GM12878 (cell line): ENCODE results near the gene DNAJA4. TPM values are rescaled to one million over a fixed set of nuclear protein-coding genes. Genes with fewer than 3 reads are reported as not detected.

ENCODE experiments used
- ATAC-seq: fragments of 200-7000 bp; cut with Tn5 transposase; 3 replicates; pipeline ENCODE4 v1.9.1; 2020; ENCODE audit warnings: mild to moderate bottlenecking, moderate library complexity
- BruUV-seq: library from RNA; stranded (reverse); fragments of 400-500 nt; replicated peaks from 2 replicates; lab custom pipeline; 2021; lab: Mats Ljungman, UMichigan
- CTCF ChIA-PET: fragments of 300-600 bp; sonication (Branson Sonifier 250); formaldehyde crosslinking; extraction: SDS; loops from one replicate; lab custom pipeline; 2021; ENCODE audit warnings: inconsistent platforms; lab: Yijun Ruan, JAX
- POLR2A ChIA-PET: fragments of 350-600 bp; formaldehyde crosslinking; extraction: SDS; loops from one replicate; lab custom pipeline; 2021; ENCODE audit warnings: inconsistent platforms; lab: Charles Lee
- RAD21 ChIA-PET: fragments of 300-600 bp; sonication (Branson Sonifier 250); formaldehyde crosslinking; loops from one replicate; lab custom pipeline; 2023; ENCODE audit warnings: antibody characterized with exemption; ENCODE audit not compliant: unreplicated experiment; lab: Charles Lee
- SMC1A ChIA-PET: fragments of 300-600 bp; sonication (Branson Sonifier 250); formaldehyde crosslinking; loops from one replicate; lab custom pipeline; 2023; ENCODE audit not compliant: unreplicated experiment, uncharacterized antibody; lab: Charles Lee
- DNase-seq: peaks from one replicate; pipeline ENCODE4 v3.0.0-alpha.2; 2011; ENCODE audit warnings: low read depth, low spot score
- FAIRE-seq: peaks from 3 replicates; lab custom pipeline; 2011; peaks lifted over from hg19 to GRCh38; lab: Jason Lieb, UNC
- H2AFZ ChIP-seq: 2 replicates; pipeline ENCODE4 v1.6.0; 2011; ENCODE audit warnings: low read depth, low read length, control low read depth; ENCODE audit not compliant: control insufficient read depth
- H3K27ac ChIP-seq: 2 replicates; pipeline ENCODE4 v1.5.1; 2011; ENCODE audit warnings: control low read depth; ENCODE audit not compliant: control insufficient read depth, insufficient read depth
- H3K27me3 ChIP-seq, 2 experiments: replicated peaks in 1 of 2; 2 replicates each; pipeline versions ENCODE4 v1.6.0 to v1.6.1; 2011; ENCODE audit warnings: low read length in 1 of 2; ENCODE audit not compliant: control insufficient read depth in 2 of 2, insufficient read depth in 2 of 2
- H3K36me3 ChIP-seq, 2 experiments: 2 replicates each; pipeline ENCODE4 v1.5.1; 2011; ENCODE audit warnings: low read length in 1 of 2; ENCODE audit not compliant: control insufficient read depth in 2 of 2, insufficient read depth in 2 of 2
- H3K4me1 ChIP-seq: 2 replicates; pipeline ENCODE4 v1.6.1; 2011; ENCODE audit warnings: mild to moderate bottlenecking, low read length, moderate library complexity, mixed read lengths; ENCODE audit not compliant: control insufficient read depth, insufficient read depth
- H3K4me2 ChIP-seq: 2 replicates; pipeline ENCODE4 v1.6.0; 2011; ENCODE audit warnings: control low read depth; ENCODE audit not compliant: control insufficient read depth, insufficient read depth
- H3K4me3 ChIP-seq: fragments of 200-600 bp; sonication (generic); 2 replicates; pipeline ENCODE4 v1.5.1; 2016
- H3K79me2 ChIP-seq: 2 replicates; pipeline ENCODE4 v1.6.0; 2011; ENCODE audit warnings: low read length; ENCODE audit not compliant: control insufficient read depth, insufficient read depth
- H3K9ac ChIP-seq: 2 replicates; pipeline ENCODE4 v1.8.0; 2011; ENCODE audit warnings: low read length, control low read depth, mixed read lengths; ENCODE audit not compliant: control insufficient read depth, insufficient read depth
- H3K9me3 ChIP-seq: replicated peaks from 3 replicates; pipeline ENCODE4 v1.5.1; 2011; ENCODE audit warnings: mild to moderate bottlenecking, low read length; ENCODE audit not compliant: control insufficient read depth, insufficient read depth
- H4K20me1 ChIP-seq: 2 replicates; pipeline ENCODE4 v1.6.0; 2011; ENCODE audit not compliant: control insufficient read depth, insufficient read depth
- FOS ChIP-seq: IDR thresholded peaks from 3 replicates; pipeline ENCODE4 v1.6.1; 2011; ENCODE audit warnings: borderline replicate concordance; ENCODE audit not compliant: insufficient read length; ENCODE audit errors: extremely low read depth
- MXI1 ChIP-seq: fragments of 150-350 bp; IDR thresholded peaks from 2 replicates; pipeline ENCODE4 v1.6.1; 2011; ENCODE audit warnings: low read depth, mild to moderate bottlenecking, inconsistent platforms, low read length, improper control_type of control experiment
- SP1 ChIP-seq: IDR thresholded peaks from one replicate; pipeline ENCODE4 v1.6.1; 2011; ENCODE audit warnings: low read depth, low read length
- SRF ChIP-seq, 2 experiments: IDR thresholded peaks; 2 replicates each; pipeline ENCODE4 v1.6.1; 2011; ENCODE audit warnings: low read depth in 2 of 2, low read length in 2 of 2, mild to moderate bottlenecking in 1 of 2, moderate library complexity in 1 of 2
- TARDBP ChIP-seq: IDR thresholded peaks from 2 replicates; pipeline ENCODE4 v1.6.1; 2016; ENCODE audit warnings: borderline replicate concordance
- ZBED1 ChIP-seq: IDR thresholded peaks from 2 replicates; pipeline ENCODE4 v1.6.1; 2016; ENCODE audit warnings: borderline replicate concordance
- ZNF217 ChIP-seq: fragments of 450-650 bp; IDR thresholded peaks from 2 replicates; pipeline ENCODE4 v1.6.1; 2017; ENCODE audit warnings: antibody characterized with exemption, mild to moderate bottlenecking
- ZNF24 ChIP-seq: fragments of 450-650 bp; IDR thresholded peaks from 2 replicates; pipeline ENCODE4 v1.6.1; 2017; ENCODE audit warnings: antibody characterized with exemption, mild to moderate bottlenecking
- ZNF384 ChIP-seq: IDR thresholded peaks from 2 replicates; pipeline ENCODE4 v1.6.1; 2012; ENCODE audit warnings: low read depth, mild to moderate bottlenecking, low read length, improper control_type of control experiment, borderline replicate concordance
- WGBS: methylation state at CpG from one replicate; pipeline ENCODE4 v1.1.6; 2016; ENCODE audit warnings: low lambda C conversion rate; ENCODE audit not compliant: insufficient replicate concordance, insufficient coverage; ENCODE audit errors: missing lambda C conversion rate; 5-methylcytosine and 5-hydroxymethylcytosine counted together
- in situ Hi-C: fragments of 300-500 bp; cut with MboI; formaldehyde crosslinking; loops from 9 replicates; pipeline ENCODE4 v1.14.3; 2018; ENCODE audit warnings: mixed read lengths
- intact Hi-C: fragments of 100-400 bp; cut with micrococcal nuclease; formaldehyde crosslinking; loops from one replicate; pipeline ENCODE4 v1.14.2; 2022; ENCODE audit not compliant: unreplicated experiment
- polyA plus RNA-seq, 11 experiments: library from polyadenylated mRNA; depleted of rRNA in 4 of 11; unstranded in 6 of 11; stranded (reverse) in 5 of 11; fragments of >200 nt; fragmentation: Nextera tagmentation in 4 of 11; fragmentation: Illumina TruSeq in 1 of 11; extraction: Ambion mirVana in 4 of 11; extraction: Trizol in 1 of 11; gene quantifications; 1 replicate in 1 of 11; 2 replicates in 10 of 11; pipeline versions ENCODE4 v1.2.1 to v1.2.3, GENCODE V29; 2011 to 2016; ENCODE audit warnings: inconsistent platforms in 2 of 11, missing spikeins in 2 of 11, low read depth in 1 of 11
- total RNA-seq, 4 experiments: library from RNA; depleted of rRNA in 3 of 4; stranded (reverse); fragments of >200 nt in 3 of 4; fragmentation: Illumina TruSeq in 1 of 4; extraction: Trizol in 1 of 4; gene quantifications; 2 replicates each; pipeline versions ENCODE4 v1.2.1 to v1.2.3, GENCODE V29; 2013 to 2021
- TF ChIP-seq, protein P1 (sequence below): fragments of 450-650 bp; IDR thresholded peaks from 2 replicates; pipeline ENCODE4 v1.6.1; 2016; ENCODE audit warnings: mild to moderate bottlenecking
- TF ChIP-seq, protein P2 (sequence below): IDR thresholded peaks from 2 replicates; pipeline ENCODE4 v1.6.1; 2011; ENCODE audit warnings: low read depth, mild to moderate bottlenecking, low read length, moderate library complexity, borderline replicate concordance; ENCODE audit errors: extremely low read depth
- TF ChIP-seq, protein P3 (sequence below): fragments of 450-650 bp; IDR thresholded peaks from 2 replicates; pipeline ENCODE4 v1.6.1; 2017; ENCODE audit warnings: mild to moderate bottlenecking, low read depth, inconsistent platforms; ENCODE audit not compliant: poor library complexity, severe bottlenecking

The DNAJA4 gene
- total and polyA plus RNA-seq, 10 of the 15 experiments (the other 5 are each of a cell fraction or from before 2014, with no cell fraction given) = 0.01 to 10.4 (median 4.1) TPM

DNA sequence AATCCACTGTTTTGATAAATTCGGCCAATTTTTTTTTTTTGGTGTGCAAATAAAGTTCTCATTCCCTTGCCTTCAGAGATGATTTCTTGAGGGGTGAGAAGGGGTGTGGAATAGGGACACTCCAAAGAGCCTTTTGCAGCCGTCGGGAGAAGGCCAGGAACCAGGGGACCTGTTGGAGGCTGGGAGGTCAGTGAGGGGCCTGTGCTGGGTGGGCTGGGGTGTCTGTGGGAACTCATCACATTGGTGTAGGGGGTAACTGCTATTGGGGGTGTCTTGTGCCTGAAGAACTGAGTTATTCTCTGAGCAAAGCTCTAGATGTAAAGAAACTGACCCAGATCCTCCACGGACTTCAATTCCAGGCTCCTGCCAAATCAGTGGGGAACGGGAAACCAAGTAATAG is 48.6 kb downstream of the DNAJA4 start:
- Histone ChIP-seq H3K9me3 (no peaks in the 10 kb centered on the region), H3K79me2 (no peaks in the 10 kb centered on the region), H4K20me1 (no peaks in the 10 kb centered on the region), H3K27me3 (no peaks in the 10 kb centered on the region), H3K4me3 (no peak overlapping the region), H3K4me1 (no peaks in the 10 kb centered on the region; the same call in 1 of the 2 replicates), H3K4me2 (no peak overlapping the region), H2AFZ (no peak overlapping the region), H3K27ac (no peak overlapping the region), H3K9ac (no peak overlapping the region), H3K36me3 (no peaks in the 10 kb centered on the region)
- intact Hi-C loops = no loop called here
- ChIA-PET RAD21 (no interaction called here), CTCF (interaction anchor here (1.4 to 13.8 kb wide), 4 partner anchors 11 to 116 kb away, joined by 3 to 175 read pairs (median 6); no protein-coding TSS in a partner anchor), POLR2A (no interaction called here), SMC1A (interaction anchor here (1.5 to 1.6 kb wide), 2 partner anchors 14 to 103 kb away, joined by 4 to 5 read pairs; partner anchors contain the start of gene SKIC8)
- in situ Hi-C loops = loop anchor here (10.0 kb wide), 1 partner anchor 102 kb away; no protein-coding TSS in a partner anchor
- BruUV-seq = no TSS peak
- FAIRE-seq (no peak), DNase-seq (no peak), ATAC-seq (no peak)
- no peak for TF ChIP-seq FOS
- TF ChIP-seq ZBED1 = no peak
- no peak for TF ChIP-seq ZNF384
- TF ChIP-seq, protein P1, sequence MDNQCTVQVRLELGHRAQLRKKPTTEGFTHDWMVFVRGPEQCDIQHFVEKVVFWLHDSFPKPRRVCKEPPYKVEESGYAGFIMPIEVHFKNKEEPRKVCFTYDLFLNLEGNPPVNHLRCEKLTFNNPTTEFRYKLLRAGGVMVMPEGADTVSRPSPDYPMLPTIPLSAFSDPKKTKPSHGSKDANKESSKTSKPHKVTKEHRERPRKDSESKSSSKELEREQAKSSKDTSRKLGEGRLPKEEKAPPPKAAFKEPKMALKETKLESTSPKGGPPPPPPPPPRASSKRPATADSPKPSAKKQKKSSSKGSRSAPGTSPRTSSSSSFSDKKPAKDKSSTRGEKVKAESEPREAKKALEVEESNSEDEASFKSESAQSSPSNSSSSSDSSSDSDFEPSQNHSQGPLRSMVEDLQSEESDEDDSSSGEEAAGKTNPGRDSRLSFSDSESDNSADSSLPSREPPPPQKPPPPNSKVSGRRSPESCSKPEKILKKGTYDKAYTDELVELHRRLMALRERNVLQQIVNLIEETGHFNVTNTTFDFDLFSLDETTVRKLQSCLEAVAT = no peak
- TF ChIP-seq SP1 = no peak
- TF ChIP-seq, protein P2, sequence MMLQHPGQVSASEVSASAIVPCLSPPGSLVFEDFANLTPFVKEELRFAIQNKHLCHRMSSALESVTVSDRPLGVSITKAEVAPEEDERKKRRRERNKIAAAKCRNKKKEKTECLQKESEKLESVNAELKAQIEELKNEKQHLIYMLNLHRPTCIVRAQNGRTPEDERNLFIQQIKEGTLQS = no peak
- TF ChIP-seq ZNF217 = no peak
- TF ChIP-seq, protein P3, sequence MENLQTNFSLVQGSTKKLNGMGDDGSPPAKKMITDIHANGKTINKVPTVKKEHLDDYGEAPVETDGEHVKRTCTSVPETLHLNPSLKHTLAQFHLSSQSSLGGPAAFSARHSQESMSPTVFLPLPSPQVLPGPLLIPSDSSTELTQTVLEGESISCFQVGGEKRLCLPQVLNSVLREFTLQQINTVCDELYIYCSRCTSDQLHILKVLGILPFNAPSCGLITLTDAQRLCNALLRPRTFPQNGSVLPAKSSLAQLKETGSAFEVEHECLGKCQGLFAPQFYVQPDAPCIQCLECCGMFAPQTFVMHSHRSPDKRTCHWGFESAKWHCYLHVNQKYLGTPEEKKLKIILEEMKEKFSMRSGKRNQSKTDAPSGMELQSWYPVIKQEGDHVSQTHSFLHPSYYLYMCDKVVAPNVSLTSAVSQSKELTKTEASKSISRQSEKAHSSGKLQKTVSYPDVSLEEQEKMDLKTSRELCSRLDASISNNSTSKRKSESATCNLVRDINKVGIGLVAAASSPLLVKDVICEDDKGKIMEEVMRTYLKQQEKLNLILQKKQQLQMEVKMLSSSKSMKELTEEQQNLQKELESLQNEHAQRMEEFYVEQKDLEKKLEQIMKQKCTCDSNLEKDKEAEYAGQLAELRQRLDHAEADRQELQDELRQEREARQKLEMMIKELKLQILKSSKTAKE = no peak
- TF ChIP-seq MXI1 = no peak
- no peak for TF ChIP-seq TARDBP
- no peak for TF ChIP-seq ZNF24
- no peak for TF ChIP-seq SRF (IDR thresholded peaks at IDR 0.05; ENCODE audit: low read depth in 2 of 2, low read length in 2 of 2)
- WGBS = 24% methylated on average over 5 of the region's 5 CpGs
